A549 (cell line): Measurements from ENCODE around the gene TMEM108. TPM values are rescaled to one million over a fixed set of nuclear protein-coding genes. Genes with fewer than 3 reads are reported as not detected.

ENCODE experiments used
- ATAC-seq, 2 experiments: fragments of 200-7000 bp in 1 of 2; fragments of >200 bp in 1 of 2; cut with Nextera tagmentation in 1 of 2; cut with Tn5 transposase in 1 of 2; 3 replicates each; pipeline versions ENCODE4 v1.8.0 to v1.9.1; 2018 to 2020; ENCODE audit warnings: mild to moderate bottlenecking in 1 of 2, moderate library complexity in 1 of 2
- CTCF ChIA-PET: fragments of 300-600 bp; sonication (Branson Sonifier 250); formaldehyde crosslinking; extraction: SDS; loops from one replicate; lab custom pipeline; 2021; ENCODE audit warnings: antibody characterized with exemption, inconsistent platforms; lab: Yijun Ruan, JAX
- POLR2A ChIA-PET: fragments of 350-600 bp; formaldehyde crosslinking; extraction: SDS; loops from one replicate; lab custom pipeline; 2021; ENCODE audit warnings: antibody characterized with exemption, inconsistent platforms; lab: Yijun Ruan, JAX
- DNase-seq, 2 experiments: peaks; one replicate each; pipeline versions ENCODE4 v3.0.0 to v3.0.0-alpha.2; 2011 to 2016; ENCODE audit warnings: low read depth in 1 of 2, low spot score in 1 of 2
- FAIRE-seq: peaks from 2 replicates; lab custom pipeline; 2011; peaks lifted over from hg19 to GRCh38; lab: Jason Lieb, UNC
- H3K27ac ChIP-seq, 2 experiments: fragments of >200 bp; sonication (Bioruptor Twin); formaldehyde crosslinking; 3 replicates each; pipeline ENCODE4 v1.5.1; 2016 to 2017
- H3K4me1 ChIP-seq: fragments of >200 bp; sonication (Bioruptor Twin); formaldehyde crosslinking; 3 replicates; pipeline ENCODE4 v1.6.1; 2016
- H3K4me2 ChIP-seq: fragments of >200 bp; sonication (Bioruptor Twin); formaldehyde crosslinking; 3 replicates; pipeline ENCODE4 v1.6.1; 2016
- H3K4me3 ChIP-seq: fragments of >200 bp; sonication (Bioruptor Twin); formaldehyde crosslinking; 3 replicates; pipeline ENCODE4 v1.5.1; 2016
- H3K9me3 ChIP-seq: fragments of >200 bp; sonication (Bioruptor Twin); formaldehyde crosslinking; 3 replicates; pipeline ENCODE4 v1.6.1; 2016
- BCL3 ChIP-seq: fragments of >200 bp; sonication (Bioruptor Twin); formaldehyde crosslinking; IDR thresholded peaks from 3 replicates; pipeline ENCODE4 v1.6.1; 2016
- CBX2 ChIP-seq: fragments of 200-600 bp; sonication (generic); IDR thresholded peaks from 2 replicates; pipeline ENCODE4 v1.6.1; 2016; ENCODE audit warnings: low read depth, mild to moderate bottlenecking, borderline replicate concordance
- CEBPB ChIP-seq, 2 experiments: fragments of >200 bp in 1 of 2; sonication (Bioruptor Twin) in 1 of 2; formaldehyde crosslinking in 1 of 2; IDR thresholded peaks; 2 replicates each; pipeline ENCODE4 v1.6.1; 2012 to 2016
- E2F6 ChIP-seq: IDR thresholded peaks from 2 replicates; pipeline ENCODE4 v1.6.1; 2012; ENCODE audit warnings: low read depth, borderline replicate concordance
- EHF ChIP-seq: fragments of 250-450 bp; sonication (Bioruptor Pico); IDR thresholded peaks from 2 replicates; pipeline ENCODE4 v1.5.0; 2020; ENCODE audit warnings: mild to moderate bottlenecking
- EHMT2 ChIP-seq: fragments of 200-600 bp; sonication (generic); IDR thresholded peaks from 2 replicates; pipeline ENCODE4 v1.6.1; 2016; ENCODE audit warnings: antibody characterized with exemption, low read depth, mild to moderate bottlenecking, moderate library complexity
- ELK1 ChIP-seq: fragments of 150-350 bp; IDR thresholded peaks from 2 replicates; pipeline ENCODE4 v1.6.1; 2014; ENCODE audit warnings: low read depth, mild to moderate bottlenecking, low read length
- ESRRA ChIP-seq: fragments of 150-350 bp; IDR thresholded peaks from 2 replicates; pipeline ENCODE4 v1.6.1; 2014; ENCODE audit warnings: mild to moderate bottlenecking, low read length, borderline replicate concordance
- GATA3 ChIP-seq: IDR thresholded peaks from 2 replicates; pipeline ENCODE4 v1.6.1; 2012; ENCODE audit warnings: borderline replicate concordance
- HES2 ChIP-seq: fragments of >200 bp; sonication (Bioruptor Twin); formaldehyde crosslinking; IDR thresholded peaks from 2 replicates; pipeline ENCODE4 v1.6.1; 2016
- HEYL ChIP-seq: fragments of 250-450 bp; sonication (Bioruptor Pico); IDR thresholded peaks from 2 replicates; pipeline ENCODE4 v1.8.0; 2021; ENCODE audit warnings: mild to moderate bottlenecking, moderate library complexity
- HMGXB4 ChIP-seq: fragments of 250-450 bp; sonication (Bioruptor Pico); IDR thresholded peaks from 2 replicates; pipeline ENCODE4 v1.5.0; 2021; ENCODE audit warnings: mild to moderate bottlenecking, moderate library complexity, borderline replicate concordance
- HOXA7 ChIP-seq: fragments of 250-450 bp; sonication (Bioruptor Pico); IDR thresholded peaks from 2 replicates; pipeline ENCODE4 v1.5.0; 2020; ENCODE audit warnings: mild to moderate bottlenecking, moderate library complexity
- JUNB ChIP-seq: fragments of >200 bp; sonication (Bioruptor Twin); formaldehyde crosslinking; IDR thresholded peaks from 2 replicates; pipeline ENCODE4 v1.6.1; 2016
- KDM1A ChIP-seq: fragments of 200-600 bp; sonication (generic); IDR thresholded peaks from 2 replicates; pipeline ENCODE4 v1.6.1; 2016; ENCODE audit warnings: low read depth, mild to moderate bottlenecking
- MAFK ChIP-seq: fragments of 450-650 bp; IDR thresholded peaks from 2 replicates; pipeline ENCODE4 v1.6.1; 2014; ENCODE audit not compliant: partially characterized antibody
- MAX ChIP-seq: IDR thresholded peaks from 2 replicates; pipeline ENCODE4 v1.6.1; 2012
- NFE2L2 ChIP-seq: fragments of 150-350 bp; conservative IDR thresholded peaks from 2 replicates; pipeline ENCODE4 v1.6.1; 2014; ENCODE audit warnings: low read length
- NPAS2 ChIP-seq: fragments of 250-450 bp; sonication (Bioruptor Pico); IDR thresholded peaks from 2 replicates; pipeline ENCODE4 v1.8.0; 2022; ENCODE audit warnings: mild to moderate bottlenecking, moderate library complexity, borderline replicate concordance
- PBX3 ChIP-seq: IDR thresholded peaks from 2 replicates; pipeline ENCODE4 v1.6.1; 2012
- PHF8 ChIP-seq: fragments of 200-600 bp; sonication (generic); IDR thresholded peaks from 2 replicates; pipeline ENCODE4 v1.6.1; 2016; ENCODE audit warnings: low read depth, mild to moderate bottlenecking, antibody characterized with exemption, moderate library complexity, borderline replicate concordance
- POLR2A ChIP-seq: IDR thresholded peaks from 2 replicates; pipeline ENCODE4 v1.6.1; 2012; ENCODE audit warnings: mild to moderate bottlenecking, low read length
- POLR2AphosphoS2 ChIP-seq: conservative IDR thresholded peaks from 2 replicates; pipeline ENCODE4 v1.6.1; 2012; ENCODE audit warnings: low read length, improper control_type of control experiment, inconsistent platforms
- RFX5 ChIP-seq: fragments of 450-650 bp; IDR thresholded peaks from 2 replicates; pipeline ENCODE4 v1.7.1; 2014; ENCODE audit warnings: antibody characterized with exemption, mild to moderate bottlenecking, moderate library complexity
- RNF2 ChIP-seq: fragments of 200-600 bp; sonication (generic); IDR thresholded peaks from 2 replicates; pipeline ENCODE4 v1.6.1; 2016; ENCODE audit warnings: low read depth, mild to moderate bottlenecking, antibody characterized with exemption, moderate library complexity, borderline replicate concordance
- ZC3H11A ChIP-seq: fragments of 450-650 bp; IDR thresholded peaks from 2 replicates; pipeline ENCODE4 v1.6.1; 2014; ENCODE audit warnings: antibody characterized with exemption, mild to moderate bottlenecking
- WGBS: methylation state at CpG from one replicate; pipeline ENCODE4 v1.1.6; 2017; ENCODE audit errors: missing lambda C conversion rate; 5-methylcytosine and 5-hydroxymethylcytosine counted together
- polyA plus RNA-seq, 4 experiments: library from polyadenylated mRNA; depleted of rRNA in 3 of 4; stranded (reverse); fragments of >200 nt; fragmentation: RNase III in 1 of 4; extraction: RNeasy Plus Mini Kit Qiagen cat#74134 plus additional on column Dnase treatment in 1 of 4; gene quantifications; 2 replicates in 3 of 4; 3 replicates in 1 of 4; pipeline ENCODE4 v1.2.3, GENCODE V29; 2011 to 2017

Gene TMEM108
- polyA plus RNA-seq, 2 of the 4 experiments (the other 2 are of a cell fraction), result not detected

GRCh38 chr3:133442518-133442917 lies 404.3 kb downstream of the TMEM108 start:
- FAIRE-seq, result no peak
- Histone ChIP-seq H3K27ac (no peak overlapping the region), H3K4me1 (peaks cover 26% of the 10 kb centered on the region), H3K4me2 (no peak overlapping the region), H3K9me3 (no peaks in the 10 kb centered on the region), H3K4me3 (no peak overlapping the region)
- POLR2A ChIA-PET, result no interaction called here
- no peak for ATAC-seq
- CTCF ChIA-PET, result interaction anchor here (0.8 to 1.2 kb wide), 2 partner anchors 15 to 18 kb away, joined by 3 to 4 read pairs; no protein-coding TSS in a partner anchor
- DNase-seq, result no peak
- no peak for TF ChIP-seq HES2
- no peak for TF ChIP-seq NPAS2 (CRISPR knock-in tag)
- no peak for TF ChIP-seq KDM1A
- no peak for TF ChIP-seq EHMT2
- no peak for TF ChIP-seq CEBPB (IDR thresholded peaks at IDR 0.05)
- no peak for TF ChIP-seq E2F6
- TF ChIP-seq ESRRA, result no peak
- no peak for TF ChIP-seq POLR2A
- no peak for TF ChIP-seq GATA3
- TF ChIP-seq CBX2, result no peak
- TF ChIP-seq EHF (CRISPR knock-in tag), result no peak
- no peak for TF ChIP-seq BCL3
- TF ChIP-seq POLR2AphosphoS2, result no peak
- no peak for TF ChIP-seq HOXA7
- TF ChIP-seq JUNB, result no peak
- TF ChIP-seq ZC3H11A, result no peak
- TF ChIP-seq ELK1, result no peak
- TF ChIP-seq PHF8, result no peak
- no peak for TF ChIP-seq HMGXB4 (CRISPR knock-in tag)
- WGBS, result 92% methylated on average over 1 of the region's 1 CpG

- CTCF ChIA-PET, result interaction anchor here (0.7 to 1.4 kb wide), 5 partner anchors 11 to 713 kb away, joined by 3 to 8 read pairs (median 4); no protein-coding TSS in a partner anchor
- H3K27ac ChIP-seq, result peak overlapping the region; percentile 43 to 84
- ATAC-seq, result peak; percentile 85 to 89
- no peak for FAIRE-seq
- H3K4me1 ChIP-seq, result peaks cover 24% of the 10 kb centered on the region
- peak overlapping the region; percentile 54 for H3K4me2 ChIP-seq
- peak; percentile 48 to 84 for DNase-seq
- 30% methylated on average over 5 of the region's 5 CpGs for WGBS
- no peaks in the 10 kb centered on the region for H3K9me3 ChIP-seq
- POLR2A ChIA-PET, result interaction anchor here (1.1 kb wide), 1 partner anchor 129 kb away, joined by 3 read pairs; the partner anchor contains the start of gene CDV3
- H3K4me3 ChIP-seq, result no peak overlapping the region
- TF ChIP-seq MAX (no peak), ZC3H11A (no peak), NPAS2 (CRISPR knock-in tag) (no peak), ELK1 (no peak), MAFK (peak; percentile 96), E2F6 (no peak), RNF2 (no peak), PBX3 (no peak), RFX5 (no peak), HEYL (CRISPR knock-in tag) (no peak), NFE2L2 (peak; percentile 89), PHF8 (no peak), POLR2AphosphoS2 (no peak), JUNB (peak; percentile 35; the same call in 1 of the 2 replicates)
These were observed 405.6 kb downstream of the TMEM108 start for GRCh38 chr3:133443649-133444422.
